HG02623 (cell line): Measurements from ENCODE around the gene KRTAP1-3.
"Not testable (repeated sequence)": the region's sequence is repeated elsewhere in the genome, so short reads cannot be mapped to it uniquely, and the experiment has no call there.

Experiments used
- ATAC-seq: cut with Tn5 transposase; IDR thresholded peaks from one replicate; pipeline ENCODE4 v1.9.1; 2021; ENCODE audit warnings: moderate library complexity; ENCODE audit not compliant: unreplicated experiment

KRTAP1-3 gene

GRCh38 chr17:41012326-41013120 is 22.2 kb downstream of the KRTAP1-3 start:
- no peak for ATAC-seq

DNA sequence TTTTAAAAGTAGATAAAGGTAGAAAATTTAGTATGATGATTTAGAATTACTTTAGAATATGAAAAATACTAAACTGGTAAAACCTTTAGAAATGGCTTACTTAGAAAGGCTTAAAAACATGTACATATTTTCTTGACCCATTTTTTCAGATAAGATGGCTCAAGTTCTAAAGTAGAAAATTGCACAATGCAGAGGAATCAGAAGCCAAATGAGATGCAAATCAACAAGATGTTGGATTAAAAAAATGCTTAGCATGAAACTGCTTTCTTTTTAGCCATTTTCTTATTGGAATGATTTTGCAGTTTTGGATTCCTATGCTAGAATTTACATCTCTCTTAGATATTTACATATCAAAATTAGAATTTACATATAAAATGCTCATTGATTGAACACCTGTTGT is 24.2 kb downstream of the KRTAP1-3 start:
- ATAC-seq = no peak

- no peak for ATAC-seq
Observed at GRCh38 chr17:41009936-41010335, 24.7 kb downstream of the KRTAP1-3 start.

GRCh38 chr17:41009301-41009760 is 25.3 kb downstream of the KRTAP1-3 start:
- no peak for ATAC-seq

DNA sequence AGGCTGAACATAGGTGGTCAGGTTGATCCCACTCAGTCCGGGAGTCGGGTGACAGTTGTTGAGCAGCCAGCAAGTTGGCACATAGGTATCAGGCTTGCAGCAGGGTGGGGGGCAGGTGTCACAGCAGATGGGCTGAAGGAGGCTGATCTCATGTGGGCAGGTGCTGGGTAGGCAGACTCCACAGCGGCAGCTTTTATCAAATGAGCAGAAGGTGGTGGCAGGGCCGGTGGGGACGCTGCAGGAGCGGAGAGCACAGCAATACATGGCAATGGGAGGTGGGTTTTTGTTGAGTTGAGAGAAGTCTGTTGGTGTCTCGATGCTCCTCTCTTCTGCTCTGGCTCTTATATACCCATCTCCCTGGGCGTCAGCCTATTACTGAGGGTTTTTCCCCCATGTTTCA is 25.9 kb downstream of the KRTAP1-3 start, which contains the start of gene KRTAP3-1:
KRTAP3-1 (minus strand) TSS at position 318 of the 400 bp plus-strand sequence; CDS start at position 264, 54 bp downstream.
- no peak for ATAC-seq

GRCh38 chr17:41004397-41004796 is 30.3 kb downstream of the KRTAP1-3 start:
- ATAC-seq = no peak

GRCh38 chr17:41003926-41004325 is 30.7 kb downstream of the KRTAP1-3 start:
- no peak for ATAC-seq

DNA sequence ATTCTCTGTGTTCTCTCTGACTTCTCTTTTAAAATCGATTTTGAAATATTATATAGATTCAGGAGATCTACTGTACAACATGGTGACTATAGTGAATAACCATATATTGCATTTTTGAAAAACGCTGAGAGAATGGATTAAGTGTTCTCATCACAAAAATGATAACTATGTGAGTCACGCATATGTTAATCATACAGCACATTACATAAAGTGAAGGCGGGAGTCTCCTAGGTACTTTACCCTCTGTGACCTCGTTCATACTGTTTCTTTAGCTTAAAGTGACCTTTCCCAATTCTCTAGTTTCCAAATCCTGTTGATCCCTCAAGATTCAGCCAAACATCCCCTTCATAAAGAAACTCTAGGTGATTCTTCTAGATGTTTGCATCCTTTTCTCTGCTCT is 31.9 kb downstream of the KRTAP1-3 start:
- ATAC-seq = no peak

DNA sequence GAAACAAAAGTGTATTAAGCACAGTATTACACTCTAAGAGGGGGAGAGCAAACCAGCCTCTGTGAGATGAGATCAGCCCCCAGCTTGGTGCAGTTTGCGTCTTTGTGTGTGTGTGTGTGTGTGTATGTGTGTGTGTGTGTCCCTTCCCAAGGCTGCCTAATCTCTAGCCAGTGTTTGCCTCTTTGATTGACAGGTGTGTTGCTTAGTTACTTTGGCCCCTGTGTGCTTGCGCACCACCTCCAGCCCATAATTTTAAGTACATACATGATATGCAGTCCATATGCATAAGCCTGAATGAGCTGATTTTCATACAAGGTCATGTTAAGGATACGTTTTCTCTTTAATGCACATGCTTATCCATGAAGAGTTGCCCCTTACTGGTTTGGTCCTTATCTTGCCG is 32.9 kb downstream of the KRTAP1-3 start:
- no peak for ATAC-seq

DNA sequence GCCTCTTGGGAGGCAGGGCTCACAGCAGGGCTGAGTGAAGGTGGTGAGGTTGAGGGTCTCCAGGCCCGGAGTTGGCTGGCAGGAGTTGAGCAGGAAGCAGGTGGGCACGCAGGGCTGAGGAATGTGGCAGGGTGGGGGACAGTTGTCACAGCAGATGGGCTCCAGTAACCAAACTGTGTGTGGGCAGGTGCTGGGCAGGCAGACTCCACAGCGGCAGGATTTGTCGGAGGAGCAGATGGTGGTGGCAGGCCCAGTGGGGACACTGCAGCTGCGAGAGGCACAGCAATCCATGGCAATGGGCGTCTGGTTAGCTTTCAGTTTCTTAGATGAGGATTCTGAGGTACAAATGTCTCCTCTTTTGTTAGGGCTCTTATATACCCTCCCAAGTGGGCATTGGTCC is 35.1 kb downstream of the KRTAP1-3 start, which contains the start of gene KRTAP3-2:
KRTAP3-2 (minus strand) TSS at position 344 of the 400 bp plus-strand sequence; CDS start at position 291, 53 bp downstream.
- not testable (repeated sequence) for ATAC-seq

DNA sequence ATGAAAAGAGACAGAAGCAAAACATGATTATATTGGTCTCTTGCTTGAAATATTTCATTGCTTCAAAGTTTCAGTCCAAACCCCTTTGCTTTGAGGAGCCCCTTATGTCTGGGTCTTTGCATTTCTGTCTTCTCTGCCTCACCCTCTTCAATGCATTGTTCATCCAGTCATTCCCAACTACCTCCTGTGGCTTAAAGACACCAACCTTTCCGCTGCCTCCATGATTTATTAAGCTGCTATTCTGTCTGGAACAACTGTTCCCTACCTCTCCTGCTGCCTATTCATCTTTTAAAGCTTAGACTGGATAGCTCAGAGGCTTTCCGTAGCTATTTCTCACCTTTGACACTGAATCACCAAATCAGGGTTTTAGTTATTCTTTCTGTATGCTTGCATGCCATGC is 37.3 kb downstream of the KRTAP1-3 start:
- ATAC-seq = no peak

DNA sequence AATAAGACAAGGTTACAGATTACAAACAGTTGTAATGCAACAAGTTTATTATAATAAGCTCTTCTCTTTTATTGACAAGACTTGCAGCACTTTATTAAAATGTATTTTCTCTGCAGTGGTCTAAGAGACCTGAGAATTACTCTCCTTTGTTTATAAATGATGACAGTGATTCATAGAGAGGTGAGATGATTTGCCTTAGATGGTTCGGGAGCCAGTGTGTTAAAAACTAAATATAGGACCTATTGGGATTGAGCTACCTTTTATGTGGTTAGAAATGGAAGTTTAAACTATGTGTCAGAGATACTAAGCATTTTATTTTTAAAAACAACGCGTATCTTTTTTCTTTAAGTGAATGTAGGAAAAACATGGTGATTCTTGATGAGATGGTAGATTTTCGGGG is 37.8 kb downstream of the KRTAP1-3 start:
- no peak for ATAC-seq

DNA sequence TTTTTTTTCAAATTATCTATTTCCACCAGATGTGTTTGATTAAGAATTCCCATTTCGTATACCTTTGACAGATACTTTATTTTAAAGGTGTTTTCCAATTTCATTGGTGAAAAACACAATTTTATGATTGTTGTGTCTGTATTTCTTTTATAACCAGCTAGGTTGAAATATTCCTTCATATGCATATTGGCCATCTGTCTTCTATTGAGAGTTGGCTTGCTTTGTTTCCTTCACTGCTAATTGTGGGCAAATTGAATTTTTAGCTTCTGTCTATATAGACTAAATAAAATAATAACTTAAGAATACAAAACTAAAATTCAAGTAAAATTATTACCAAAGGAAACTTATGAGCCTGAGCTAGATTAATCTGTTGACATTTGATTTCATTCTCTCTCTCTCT is 39.6 kb downstream of the KRTAP1-3 start:
- no peak for ATAC-seq

- ATAC-seq = no peak
Observed at GRCh38 chr17:40993839-40994238, 40.8 kb downstream of the KRTAP1-3 start, which contains the start of gene KRTAP3-3. KRTAP3-3 (minus strand) TSS chr17:40994164; CDS start chr17:40994097, 67 bp downstream.

DNA sequence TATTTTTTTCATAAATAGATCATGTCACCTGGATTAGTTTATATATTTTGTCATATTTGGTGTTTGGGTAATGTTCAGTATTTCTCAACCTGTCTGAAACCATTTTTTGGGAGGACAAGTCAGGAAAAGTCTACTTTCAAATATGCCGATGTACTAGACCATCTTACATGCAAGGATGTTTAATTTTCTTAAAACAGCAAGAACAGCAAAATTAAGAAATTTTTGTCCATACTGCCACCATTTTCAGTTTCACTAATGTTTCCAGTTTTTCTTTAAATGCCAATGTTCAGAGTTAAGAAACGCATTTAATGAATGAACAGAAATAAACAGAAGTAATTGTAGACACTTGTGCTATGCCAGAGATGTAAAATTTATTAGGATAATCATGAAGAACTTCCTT is 41.6 kb downstream of the KRTAP1-3 start:
- ATAC-seq = no peak

GRCh38 chr17:40992666-40993065 is 42.0 kb downstream of the KRTAP1-3 start:
- no peak for ATAC-seq

DNA sequence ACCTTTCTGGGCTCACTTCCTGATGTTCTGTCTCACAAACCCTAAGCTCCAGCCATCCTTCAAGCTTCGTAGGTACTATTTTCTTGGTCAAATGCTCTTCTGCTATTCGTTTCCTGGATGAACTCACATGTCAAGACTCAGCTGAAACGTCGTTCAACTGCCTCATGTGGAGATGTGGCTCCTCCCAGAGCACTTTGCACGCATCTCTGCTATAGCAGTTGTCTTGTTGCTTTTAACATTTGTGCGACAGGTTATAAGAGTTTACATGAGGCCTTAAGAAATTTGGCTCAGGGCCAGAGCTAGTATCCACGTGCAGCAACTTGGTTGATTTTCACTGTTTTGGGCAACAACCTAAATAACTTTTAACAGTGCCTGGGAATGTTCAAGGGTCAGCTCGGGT is 47.8 kb downstream of the KRTAP1-3 start:
- no peak for ATAC-seq

GRCh38 chr17:40984226-40984625 is 50.4 kb downstream of the KRTAP1-3 start, which contains the start of gene KRT40:
KRT40 (minus strand) TSS chr17:40984326; CDS start chr17:40984273, 53 bp downstream.
- ATAC-seq = no peak
